H1 (cell line): ENCODE measurements around the gene KMT2E. TPM values are rescaled to one million over a fixed set of nuclear protein-coding genes. Genes with fewer than 3 reads are reported as not detected.

ENCODE experiments used
- CTCF ChIA-PET: fragments of 300-600 bp; sonication (Branson Sonifier 250); formaldehyde crosslinking; loops from one replicate; lab custom pipeline; 2021; ENCODE audit not compliant: partially characterized antibody; lab: Charles Lee
- POLR2A ChIA-PET: fragments of 300-600 bp; sonication (Branson Sonifier 250); formaldehyde crosslinking; loops from one replicate; lab custom pipeline; 2021; ENCODE audit warnings: inconsistent platforms; ENCODE audit not compliant: partially characterized antibody; lab: Charles Lee
- DNase-seq, 2 experiments: peaks; one replicate each; pipeline versions ENCODE4 v3.0.0 to v3.0.0-alpha.2; 2010 to 2022; ENCODE audit warnings: low spot score in 2 of 2, low read depth in 1 of 2, mixed read lengths in 1 of 2
- FAIRE-seq: peaks from 2 replicates; lab custom pipeline; 2011; peaks lifted over from hg19 to GRCh38; lab: Jason Lieb, UNC
- H2AFZ ChIP-seq: 2 replicates; pipeline ENCODE4 v1.8.1; 2012; ENCODE audit warnings: low read length, inconsistent platforms
- H2AK5ac ChIP-seq: 2 replicates; pipeline ENCODE4 v1.6.1; 2013; ENCODE audit warnings: low read depth, low read length
- H2BK120ac ChIP-seq: replicated peaks from 2 replicates; pipeline ENCODE3; 2013; ENCODE audit warnings: low read depth, low read length, inconsistent platforms
- H2BK12ac ChIP-seq: 2 replicates; pipeline ENCODE4 v1.6.1; 2013; ENCODE audit warnings: low read depth, low read length
- H2BK15ac ChIP-seq: 2 replicates; pipeline ENCODE4 v1.6.1; 2013; ENCODE audit warnings: low read length
- H2BK20ac ChIP-seq: 2 replicates; pipeline ENCODE4 v1.6.1; 2013; ENCODE audit warnings: low read length
- H2BK5ac ChIP-seq: 2 replicates; pipeline ENCODE4 v1.6.1; 2013; ENCODE audit warnings: low read depth, low read length
- H3K14ac ChIP-seq: 2 replicates; pipeline ENCODE4 v1.6.1; 2013; ENCODE audit warnings: inconsistent platforms; ENCODE audit not compliant: insufficient read length
- H3K18ac ChIP-seq: 2 replicates; pipeline ENCODE4 v1.6.1; 2013; ENCODE audit warnings: low read length; ENCODE audit errors: extremely low read depth
- H3K23ac ChIP-seq: 2 replicates; pipeline ENCODE4 v1.6.1; 2013; ENCODE audit warnings: inconsistent platforms; ENCODE audit not compliant: insufficient read length
- H3K23me2 ChIP-seq: 2 replicates; pipeline ENCODE4 v1.6.1; 2013; ENCODE audit warnings: low read depth, low read length
- H3K27ac ChIP-seq: 2 replicates; pipeline ENCODE4 v1.6.1; 2011; ENCODE audit warnings: low read depth, low read length, inconsistent platforms
- H3K27me3 ChIP-seq, 4 experiments: replicated peaks in 1 of 4; 1 replicate in 1 of 4; 2 replicates in 3 of 4; pipeline versions ENCODE4 v1.6.1 to v1.8.1; 2011 to 2013; ENCODE audit warnings: low read length in 3 of 4, mild to moderate bottlenecking in 3 of 4, inconsistent platforms in 2 of 4, mixed read lengths in 2 of 4, moderate library complexity in 1 of 4; ENCODE audit not compliant: control insufficient read depth in 3 of 4, insufficient read depth in 3 of 4; ENCODE audit errors: extremely low read depth in 1 of 4
- H3K36me3 ChIP-seq, 4 experiments: 2 replicates each; pipeline versions ENCODE4 v1.6.1 to v1.8.1; 2011 to 2013; ENCODE audit warnings: mild to moderate bottlenecking in 4 of 4, low read length in 3 of 4, moderate library complexity in 2 of 4, control low read depth in 1 of 4, inconsistent platforms in 1 of 4; ENCODE audit not compliant: insufficient read depth in 4 of 4, control insufficient read depth in 2 of 4
- H3K4ac ChIP-seq: replicated peaks from 2 replicates; pipeline ENCODE3; 2013; ENCODE audit warnings: low read length, low read depth, mixed read lengths, inconsistent platforms; ENCODE audit not compliant: insufficient read length
- H3K4me1 ChIP-seq, 4 experiments: replicated peaks in 1 of 4; 1 replicate in 1 of 4; 2 replicates in 3 of 4; pipeline versions ENCODE4 v1.6.1 to v1.8.1; 2011 to 2013; ENCODE audit warnings: low read length in 3 of 4, inconsistent platforms in 2 of 4, mixed read lengths in 1 of 4; ENCODE audit not compliant: insufficient read depth in 4 of 4, control insufficient read depth in 3 of 4
- H3K4me2 ChIP-seq, 2 experiments: 2 replicates each; pipeline versions ENCODE4 v1.6.1 to v1.8.1; 2011 to 2013; ENCODE audit warnings: low read depth in 2 of 2, low read length in 2 of 2, control low read depth in 1 of 2, inconsistent platforms in 1 of 2, mild to moderate bottlenecking in 1 of 2; ENCODE audit not compliant: insufficient read depth in 1 of 2
- H3K4me3 ChIP-seq, 4 experiments: fragments of 200-600, 300-600 bp in 1 of 4; sonication (generic), shearing (Covaris generic), sonication (Bioruptor Twin) in 1 of 4; 2 replicates each; pipeline versions ENCODE4 v1.5.1 to v1.8.1; 2011 to 2016; ENCODE audit warnings: low read length in 4 of 4, low read depth in 3 of 4, control low read depth in 2 of 4, inconsistent platforms in 2 of 4, mild to moderate bottlenecking in 2 of 4, mixed read lengths in 1 of 4, moderate library complexity in 1 of 4; ENCODE audit not compliant: insufficient read depth in 2 of 4; ENCODE audit errors: extremely low read depth in 1 of 4
- H3K56ac ChIP-seq: replicated peaks from 2 replicates; pipeline ENCODE3; 2013; ENCODE audit warnings: low read depth, mild to moderate bottlenecking, mixed read lengths, low read length, inconsistent platforms; ENCODE audit not compliant: insufficient read length
- H3K79me1 ChIP-seq: 2 replicates; pipeline ENCODE4 v1.6.1; 2013; ENCODE audit warnings: low read depth, low read length, control low read depth
- H3K79me2 ChIP-seq, 2 experiments: 2 replicates each; pipeline versions ENCODE4 v1.6.1 to v1.8.1; 2012 to 2013; ENCODE audit warnings: low read length in 2 of 2, mild to moderate bottlenecking in 2 of 2, inconsistent platforms in 1 of 2; ENCODE audit not compliant: insufficient read depth in 2 of 2, control insufficient read depth in 1 of 2
- H3K9ac ChIP-seq, 4 experiments: replicated peaks in 1 of 4; 1 replicate in 1 of 4; 2 replicates in 3 of 4; pipeline versions ENCODE4 v1.6.1 to v1.8.1; 2011 to 2013; ENCODE audit warnings: low read depth in 3 of 4, low read length in 3 of 4, control low read depth in 2 of 4, mild to moderate bottlenecking in 2 of 4, moderate library complexity in 2 of 4, inconsistent platforms in 1 of 4; ENCODE audit errors: extremely low read depth in 1 of 4
- H3K9me3 ChIP-seq, 2 experiments: 2 replicates each; pipeline versions ENCODE4 v1.6.1 to v1.8.1; 2012 to 2013; ENCODE audit warnings: mild to moderate bottlenecking in 2 of 2, moderate library complexity in 2 of 2, control low read depth in 1 of 2, inconsistent platforms in 1 of 2, low read depth in 1 of 2, low read length in 1 of 2, mixed read lengths in 1 of 2; ENCODE audit not compliant: insufficient read depth in 2 of 2
- H4K20me1 ChIP-seq, 2 experiments: replicated peaks in 1 of 2; 2 replicates each; pipeline versions ENCODE3 to v1.8.1; 2011 to 2013; ENCODE audit warnings: inconsistent platforms in 2 of 2, low read length in 2 of 2, mild to moderate bottlenecking in 1 of 2; ENCODE audit not compliant: insufficient read depth in 2 of 2, control insufficient read depth in 1 of 2
- H4K5ac ChIP-seq: 2 replicates; pipeline ENCODE4 v1.6.1; 2013; ENCODE audit warnings: low read length, low read depth, mixed read lengths, inconsistent platforms; ENCODE audit not compliant: insufficient read length
- H4K8ac ChIP-seq: 2 replicates; pipeline ENCODE4 v1.8.0; 2013; ENCODE audit warnings: mild to moderate bottlenecking, moderate library complexity, low read length, inconsistent platforms; ENCODE audit not compliant: insufficient read depth; ENCODE audit errors: extremely low read depth
- H4K91ac ChIP-seq: replicated peaks from 2 replicates; pipeline ENCODE3; 2013; ENCODE audit warnings: low read length, mixed read lengths, inconsistent platforms; ENCODE audit not compliant: insufficient read length
- BACH1 ChIP-seq: IDR thresholded peaks from 2 replicates; pipeline ENCODE4 v1.6.1; 2012; ENCODE audit warnings: low read length, improper control_type of control experiment
- CBX8 ChIP-seq: fragments of 300-800, 300-1000 bp; sonication (generic); IDR thresholded peaks from 2 replicates; pipeline ENCODE4 v1.7.1; 2016; ENCODE audit warnings: low read depth, low read length, borderline replicate concordance
- CHD1 ChIP-seq: IDR thresholded peaks from 2 replicates; pipeline ENCODE4 v1.6.1; 2012; ENCODE audit warnings: low read depth, low read length, improper control_type of control experiment
- CTBP2 ChIP-seq: IDR thresholded peaks from 2 replicates; pipeline ENCODE4 v1.7.0; 2011; ENCODE audit warnings: borderline replicate concordance, mild to moderate bottlenecking, moderate library complexity, mixed read lengths, low read length; ENCODE audit not compliant: insufficient read depth, insufficient read length
- EGR1 ChIP-seq: IDR thresholded peaks from 2 replicates; pipeline ENCODE4 v1.6.1; 2011; ENCODE audit warnings: low read depth, low read length, borderline replicate concordance
- HDAC6 ChIP-seq: IDR thresholded peaks from one replicate; pipeline ENCODE4 v1.7.1; 2012; ENCODE audit warnings: low read depth, mild to moderate bottlenecking, inconsistent platforms, low read length, moderate library complexity
- JUN ChIP-seq: IDR thresholded peaks from 2 replicates; pipeline ENCODE4 v1.6.1; 2011; ENCODE audit warnings: low read depth, mild to moderate bottlenecking, improper control_type of control experiment, low read length
- MAFK ChIP-seq: IDR thresholded peaks from 2 replicates; pipeline ENCODE4 v1.6.1; 2012; ENCODE audit warnings: low read depth, mild to moderate bottlenecking, improper control_type of control experiment, low read length
- NRF1 ChIP-seq: IDR thresholded peaks from 2 replicates; pipeline ENCODE4 v1.6.1; 2011; ENCODE audit warnings: mild to moderate bottlenecking, low read depth, low read length, improper control_type of control experiment
- PHF8 ChIP-seq: fragments of 200-600 bp; sonication (generic); conservative IDR thresholded peaks from 2 replicates; pipeline ENCODE4 v1.7.1; 2012; ENCODE audit warnings: low read depth, mild to moderate bottlenecking, inconsistent platforms, low read length, moderate library complexity
- RBBP5 ChIP-seq: IDR thresholded peaks from 2 replicates; pipeline ENCODE4 v1.7.1; 2012; ENCODE audit warnings: low read depth, mild to moderate bottlenecking, inconsistent platforms, low read length, moderate library complexity, borderline replicate concordance
- SUZ12 ChIP-seq: fragments of 200-600 bp; sonication (generic); IDR thresholded peaks from 2 replicates; pipeline ENCODE4 v1.6.1; 2012; ENCODE audit warnings: mild to moderate bottlenecking, inconsistent platforms, low read length, moderate library complexity, mixed read lengths
- TCF12 ChIP-seq: IDR thresholded peaks from 2 replicates; pipeline ENCODE4 v1.6.1; 2011; ENCODE audit warnings: low read depth, mild to moderate bottlenecking, low read length
- TEAD4 ChIP-seq: IDR thresholded peaks from 2 replicates; pipeline ENCODE4 v1.6.1; 2012; ENCODE audit warnings: low read depth, low read length, inconsistent platforms, mixed read lengths
- YY1 ChIP-seq: IDR thresholded peaks from 2 replicates; pipeline ENCODE4 v1.6.1; 2011; ENCODE audit warnings: low read depth, mild to moderate bottlenecking, low read length
- ZNF274 ChIP-seq: IDR thresholded peaks from 2 replicates; pipeline ENCODE4 v1.7.0; 2012; ENCODE audit warnings: low read length, borderline replicate concordance; ENCODE audit errors: extremely low read depth
- WGBS, 2 experiments: shearing (Covaris generic) in 1 of 2; methylation state at CpG; one replicate each; pipeline versions ENCODE4 v1.1.6 to v1.1.7; 2013 to 2015; ENCODE audit warnings: low lambda C conversion rate in 2 of 2, mixed read lengths in 2 of 2, inconsistent platforms in 1 of 2, low coverage in 1 of 2, missing lambda C conversion rate in 1 of 2; ENCODE audit not compliant: insufficient replicate concordance in 2 of 2, insufficient coverage in 1 of 2, insufficient read length in 1 of 2; ENCODE audit errors: extremely low coverage in 1 of 2, missing lambda C conversion rate in 1 of 2; 5-methylcytosine and 5-hydroxymethylcytosine counted together
- polyA plus RNA-seq, 7 experiments: library from polyadenylated mRNA; depleted of rRNA in 3 of 7; stranded (reverse) in 5 of 7; unstranded in 2 of 7; fragments of >200 nt in 5 of 7; fragments of 200-250 nt in 2 of 7; gene quantifications; 1 replicate in 5 of 7; 2 replicates in 1 of 7; 4 replicates in 1 of 7; pipeline versions ENCODE4 v1.2.1 to v1.2.3, GENCODE V29; 2011 to 2013; ENCODE audit warnings: missing spikeins in 2 of 7, mixed read lengths in 2 of 7
- total RNA-seq: library from RNA; stranded (reverse); fragmentation: NEBNext Ultra II Directional; extraction: Animal tissue kit (Norgen Biotek cat#: 25700); gene quantifications from 2 replicates; pipeline ENCODE4 v1.2.1, GENCODE V29; 2021

Gene KMT2E
- total and polyA plus RNA-seq, 2 of the 8 experiments (the other 6 are each of a cell fraction or from before 2014, with no cell fraction given), result 10.9 to 45.0 TPM

DNA sequence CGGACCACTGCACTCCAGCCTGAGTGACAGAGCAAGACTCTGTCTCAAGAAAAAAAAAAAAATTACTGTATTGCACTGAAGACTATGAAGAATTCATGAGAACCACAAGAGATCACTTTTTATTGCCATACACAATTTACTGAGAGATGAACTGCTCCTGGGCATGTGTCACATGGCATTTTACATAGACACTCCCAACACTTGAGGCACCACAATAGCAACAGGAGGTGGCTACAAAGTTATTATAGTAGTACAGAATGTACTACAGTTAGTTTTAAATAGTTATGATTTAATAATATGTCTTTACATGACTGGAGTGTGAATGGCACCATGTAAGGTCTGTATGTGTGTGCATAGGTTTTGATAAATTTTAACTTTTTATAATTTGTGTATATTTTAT lies 70.6 kb downstream of the KMT2E start:
- FAIRE-seq (no peak), DNase-seq (no peak)
- H2BK12ac ChIP-seq, result no peak overlapping the region
- H3K4ac ChIP-seq, result no peak overlapping the region
- no peaks in the 10 kb centered on the region; the same call in 1 of the 2 replicates for H3K79me1 ChIP-seq
- no peak overlapping the region for H2BK20ac ChIP-seq
- WGBS, 2 experiments, result 100% methylated on average over 1 of the region's 1 CpG; no CpG with 5 or more reads in 1 of the 2 experiments
- H4K8ac ChIP-seq, result no peak overlapping the region
- POLR2A ChIA-PET, result interaction anchor here (0.8 kb wide), 1 partner anchor 68 kb away, joined by 3 read pairs; no protein-coding TSS in a partner anchor
- no peak overlapping the region for H3K9ac ChIP-seq
- no peaks in the 10 kb centered on the region; a peak in 1 of 4 replicates for H3K79me2 ChIP-seq
- H3K56ac ChIP-seq, result no peak overlapping the region
- peaks cover 10 to 61% (median 21%) of the 10 kb centered on the region in 4 experiments for H3K36me3 ChIP-seq
- no peak overlapping the region for H4K91ac ChIP-seq
- no peak overlapping the region for H3K4me2 ChIP-seq
- no peak overlapping the region for H2BK120ac ChIP-seq
- no peak overlapping the region for H3K4me3 ChIP-seq
- H3K4me1 ChIP-seq, result no peaks in the 10 kb centered on the region
- H2AK5ac ChIP-seq, result no peak overlapping the region
- CTCF ChIA-PET, result no interaction called here
- H4K20me1 ChIP-seq, result peaks cover 0 to 2% of the 10 kb centered on the region in 2 experiments
- H3K27me3 ChIP-seq, result no peaks in the 10 kb centered on the region
- H2AFZ ChIP-seq, result no peak overlapping the region
- H4K5ac ChIP-seq, result no peak overlapping the region
- H2BK15ac ChIP-seq, result no peak overlapping the region
- no peaks in the 10 kb centered on the region for H3K9me3 ChIP-seq
- no peak overlapping the region for H3K27ac ChIP-seq
- no peak overlapping the region for H3K14ac ChIP-seq
- no peak overlapping the region for H3K23ac ChIP-seq
- no peak overlapping the region for H3K18ac ChIP-seq
- H3K23me2 ChIP-seq, result no peaks in the 10 kb centered on the region
- no peak overlapping the region for H2BK5ac ChIP-seq
- no peak for TF ChIP-seq JUN
- no peak for TF ChIP-seq RBBP5
- no peak for TF ChIP-seq TEAD4
- no peak for TF ChIP-seq NRF1
- TF ChIP-seq TCF12, result no peak
- no peak for TF ChIP-seq CBX8
- TF ChIP-seq MAFK, result no peak
- TF ChIP-seq SUZ12, result no peak
- no peak for TF ChIP-seq BACH1
- TF ChIP-seq EGR1, result no peak
- no peak for TF ChIP-seq PHF8
- no peak for TF ChIP-seq HDAC6
- TF ChIP-seq YY1, result no peak
- TF ChIP-seq CTBP2, result no peak
- no peak for TF ChIP-seq CHD1
- no peak for TF ChIP-seq ZNF274
